HL-60 (cell line): ENCODE measurements around the gene ENDOD1.

Source experiments
- DNase-seq, 2 experiments: peaks; one replicate each; pipeline ENCODE4 v3.0.0-alpha.2; 2010 to 2020; ENCODE audit warnings: low read depth in 1 of 2, low spot score in 1 of 2
- H3K27ac ChIP-seq: fragments of 250-450 bp; sonication (Bioruptor Pico); replicated peaks from 2 replicates; pipeline ENCODE4 v1.5.1; 2020; ENCODE audit warnings: mild to moderate bottlenecking, moderate library complexity
- H3K27me3 ChIP-seq: fragments of 250-450 bp; sonication (Bioruptor Pico); 2 replicates; pipeline ENCODE4 v1.5.1; 2021; ENCODE audit warnings: mild to moderate bottlenecking, moderate library complexity; ENCODE audit not compliant: insufficient read depth, poor library complexity, severe bottlenecking
- H3K4me3 ChIP-seq: replicated peaks from 2 replicates; pipeline ENCODE4 v1.5.1; 2011; ENCODE audit warnings: mild to moderate bottlenecking, control low read depth, low read length; ENCODE audit not compliant: insufficient read depth
- CTCF ChIP-seq: IDR thresholded peaks from one replicate; pipeline ENCODE4 v1.5.1; 2011; ENCODE audit warnings: low read length, control low read depth, inconsistent platforms; ENCODE audit not compliant: insufficient read depth
- GABPA ChIP-seq: IDR thresholded peaks from 2 replicates; pipeline ENCODE4 v1.6.1; 2012; ENCODE audit warnings: low read depth
- POLR2AphosphoS5 ChIP-seq: IDR thresholded peaks from 2 replicates; pipeline ENCODE4 v1.6.1; 2012; ENCODE audit warnings: low read depth
- REST ChIP-seq: IDR thresholded peaks from 2 replicates; pipeline ENCODE4 v1.6.1; 2012; ENCODE audit warnings: low read depth; ENCODE audit not compliant: insufficient replicate concordance
- SPI1 ChIP-seq: IDR thresholded peaks from 2 replicates; pipeline ENCODE4 v1.6.1; 2012; ENCODE audit warnings: low read depth, mild to moderate bottlenecking, borderline replicate concordance

Gene ENDOD1

GRCh38 chr11:95086151-95086550 lies 3.5 kb upstream of the ENDOD1 start:
- Histone ChIP-seq H3K27ac (no peak overlapping the region), H3K4me3 (no peak overlapping the region), H3K27me3 (peaks cover 3% of the 10 kb centered on the region)
- no peak for DNase-seq
- TF ChIP-seq SPI1 (no peak), REST (no peak), GABPA (no peak), CTCF (no peak), POLR2AphosphoS5 (no peak)

- Histone ChIP-seq H3K27ac (no peak overlapping the region), H3K27me3 (peaks cover 9% of the 10 kb centered on the region), H3K4me3 (no peak overlapping the region)
- TF ChIP-seq CTCF (no peak), POLR2AphosphoS5 (no peak), GABPA (no peak), SPI1 (no peak), REST (no peak)
- DNase-seq = no peak
Measured at GRCh38 chr11:95086836-95087570, 2.6 kb upstream of the ENDOD1 start.

- no peak for TF ChIP-seq REST
- TF ChIP-seq CTCF = no peak
- no peak for TF ChIP-seq GABPA
- TF ChIP-seq SPI1 = no peak
- no peak for TF ChIP-seq POLR2AphosphoS5
- peak overlapping the region; percentile 57 for H3K4me3 ChIP-seq
- H3K27me3 ChIP-seq = peaks cover 11% of the 10 kb centered on the region
- peak overlapping the region; percentile 34; the same call in 1 of the 2 replicates for H3K27ac ChIP-seq
- peak in 1 of 2 experiments; percentile 56 for DNase-seq
Measured at GRCh38 chr11:95088946-95089619, 563 bp upstream of the ENDOD1 start.
